DMS 273 (cell line): Measurements from ENCODE around the gene RAI2.

Source experiments
- DNase-seq: peaks from one replicate; lab custom pipeline; 2025; ENCODE audit not compliant: unreplicated experiment; lab: John Stamatoyannopoulos, UW

RAI2 gene

DNA sequence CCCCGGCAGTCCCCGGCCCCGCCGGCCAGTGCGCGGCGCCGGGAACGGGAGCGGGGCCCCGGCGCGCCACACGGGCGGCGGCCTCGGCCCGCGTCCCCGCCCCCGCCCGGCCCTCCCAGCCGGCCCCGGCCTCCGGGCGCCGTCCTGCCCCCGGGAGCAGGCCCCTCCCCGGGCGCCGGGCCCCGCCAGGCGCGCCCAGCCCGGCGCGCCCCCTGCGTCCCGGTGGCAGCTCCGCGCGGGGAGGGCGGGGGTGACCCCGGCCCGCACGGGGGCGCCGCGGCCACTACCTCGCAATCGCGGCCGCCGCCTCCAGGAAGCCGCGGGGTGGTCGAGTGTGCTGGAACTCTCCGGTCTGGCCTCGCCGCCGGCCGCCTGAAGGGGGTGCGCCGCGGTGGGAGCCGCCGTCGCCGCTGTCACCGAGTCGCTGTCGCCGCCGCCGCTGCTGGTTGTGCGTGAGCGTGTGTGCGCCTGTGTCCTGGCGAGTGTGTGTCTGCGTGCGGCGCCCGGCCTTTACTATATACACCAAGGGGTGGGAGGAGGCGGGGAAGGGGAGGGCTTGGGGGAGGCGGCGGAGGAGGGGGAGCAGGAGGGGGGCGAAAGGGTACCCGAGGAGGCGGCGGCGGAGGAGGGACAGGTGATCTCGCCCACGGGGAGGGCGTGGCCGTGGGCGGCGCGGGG lies at the start of gene RAI2:
RAI2 (minus strand) TSS at position 488 of the 678 bp plus-strand sequence. CDS start 59,288 bp downstream, outside the sequence.
- DNase-seq, result peak; percentile 31

GRCh38 chrX:17888421-17888820 lies 27.3 kb upstream of the RAI2 start:
- DNase-seq, result no peak

GRCh38 chrX:17882680-17883079 lies 21.6 kb upstream of the RAI2 start:
- no peak for DNase-seq

DNA sequence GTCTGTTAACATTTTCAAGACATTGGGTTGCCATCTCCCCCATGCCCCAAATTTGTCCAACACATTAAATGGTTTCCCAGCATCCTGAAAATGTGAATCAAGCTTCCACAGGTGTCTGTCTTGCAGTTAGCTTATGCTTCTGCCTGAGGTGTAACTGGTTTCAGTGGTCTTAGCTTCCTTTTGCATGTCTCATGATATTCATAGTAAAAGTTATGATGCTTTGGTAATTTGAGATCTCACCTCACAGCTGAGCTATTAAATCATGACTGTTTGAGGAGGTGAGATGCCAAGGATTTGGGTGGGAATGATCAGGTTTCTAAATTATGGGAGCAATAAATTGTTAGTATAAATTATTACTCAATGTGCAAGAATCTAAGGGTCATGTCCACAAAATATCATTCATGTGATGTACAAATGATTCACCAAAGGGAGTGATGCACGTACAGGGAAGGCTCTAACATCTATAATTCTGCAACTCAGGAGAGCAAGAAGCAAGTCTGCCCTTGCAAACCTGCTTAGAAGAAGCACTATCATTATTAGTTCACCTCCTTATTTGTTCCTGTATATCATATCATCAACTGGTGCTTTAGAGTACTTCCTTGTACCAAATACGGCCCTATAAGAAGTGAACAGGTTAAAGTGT lies 17.1 kb upstream of the RAI2 start:
- DNase-seq, result no peak

GRCh38 chrX:17876135-17876534 lies 15.0 kb upstream of the RAI2 start:
- no peak for DNase-seq

- no peak for DNase-seq
Observed at GRCh38 chrX:17869580-17869979, 8.5 kb upstream of the RAI2 start.

- no peak for DNase-seq
Observed at GRCh38 chrX:17861489-17862011, 452 bp upstream of the RAI2 start.

GRCh38 chrX:17860179-17860780 lies 818 bp downstream of the RAI2 start:
- DNase-seq, result peak; percentile 38

- peak; percentile 38 for DNase-seq
Observed at GRCh38 chrX:17859609-17860178, 1.4 kb downstream of the RAI2 start.

- no peak for DNase-seq
Observed at GRCh38 chrX:17854531-17854930, 6.6 kb downstream of the RAI2 start.

GRCh38 chrX:17854069-17854468 lies 7.0 kb downstream of the RAI2 start:
- DNase-seq, result no peak

DNA sequence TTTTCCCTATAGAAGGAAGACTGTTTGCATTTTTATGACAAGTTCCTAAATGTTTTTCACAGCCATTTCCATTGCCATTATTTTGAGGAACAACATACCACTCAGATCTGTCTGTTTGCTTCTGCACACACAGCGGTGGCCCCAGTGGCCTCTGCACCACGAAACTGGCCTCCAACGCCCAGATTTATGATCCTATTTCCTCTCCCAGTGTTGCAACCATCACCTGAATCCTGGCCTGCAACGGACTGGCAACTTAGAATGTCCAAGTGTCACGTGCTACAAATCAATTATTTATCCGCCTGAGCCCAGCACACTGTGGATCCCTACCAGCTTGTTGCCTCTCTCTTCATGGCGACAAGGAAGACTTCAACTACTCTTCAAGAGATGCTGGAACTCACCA lies 9.2 kb downstream of the RAI2 start:
- no peak for DNase-seq

- no peak for DNase-seq
Observed at GRCh38 chrX:17848545-17849265, 12.4 kb downstream of the RAI2 start.

DNA sequence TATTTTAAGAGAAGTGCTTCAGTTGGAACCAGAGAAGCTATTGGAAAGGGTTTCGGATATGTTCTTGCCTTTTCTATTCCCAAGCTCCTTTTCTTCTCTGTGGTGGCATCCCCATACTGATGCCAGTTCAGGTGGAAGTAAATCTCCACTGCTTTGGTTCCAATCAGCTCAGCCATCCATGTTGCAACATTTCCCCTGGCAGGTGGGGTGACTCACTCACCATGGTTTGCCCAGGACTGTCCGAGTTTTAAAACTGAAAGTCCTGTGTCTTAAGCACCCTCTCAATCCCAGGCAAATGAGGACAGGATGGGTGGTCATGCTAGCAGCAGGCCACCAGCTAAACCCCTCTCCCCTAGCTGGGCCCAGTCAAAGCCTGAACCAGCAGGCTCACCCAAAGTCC lies 15.1 kb downstream of the RAI2 start:
- no peak for DNase-seq

- no peak for DNase-seq
Observed at GRCh38 chrX:17844236-17844635, 16.9 kb downstream of the RAI2 start.

GRCh38 chrX:17842769-17843525 lies 18.2 kb downstream of the RAI2 start:
- DNase-seq, result no peak

- DNase-seq, result peak; percentile 12
Observed at GRCh38 chrX:17839269-17839668, 21.8 kb downstream of the RAI2 start.

GRCh38 chrX:17836830-17837229 lies 24.3 kb downstream of the RAI2 start:
- DNase-seq, result peak; percentile 90

DNA sequence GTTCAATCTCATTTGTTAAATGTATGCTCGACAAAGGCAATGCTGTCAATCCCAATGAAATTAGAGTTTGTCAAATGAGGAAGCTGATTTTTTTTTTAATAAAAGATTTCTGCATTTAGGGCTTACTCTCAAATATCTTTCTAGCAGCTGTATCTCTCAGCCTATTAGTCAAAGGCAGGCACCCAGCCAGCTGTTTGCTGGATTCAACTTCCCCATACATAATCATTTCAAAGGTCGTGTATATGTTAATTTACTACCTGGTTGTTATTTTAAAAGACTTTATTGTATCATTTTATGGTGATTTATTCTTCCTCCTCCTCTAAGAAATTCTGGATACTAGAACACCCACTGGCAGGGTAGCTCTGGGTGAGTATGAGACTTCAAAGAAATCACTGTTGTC lies 27.1 kb downstream of the RAI2 start:
- DNase-seq, result peak; percentile 5

GRCh38 chrX:17831255-17831654 lies 29.8 kb downstream of the RAI2 start:
- DNase-seq, result no peak
